ENCODE measurements around the gene HOTAIR. TPM values are rescaled to one million over a fixed set of nuclear protein-coding genes. Genes with fewer than 3 reads are reported as not detected.

Gene HOTAIR
- total RNA-seq, 1 donor from 2014 or later = not detected

GRCh38 chr12:53958128-53958527, 16.6 kb downstream of the HOTAIR start:
- Mint-ChIP-seq H3K9me3 (peaks cover 10% of the 10 kb centered on the region), H3K27ac (no peak overlapping the region), H3K36me3 (no peaks in the 10 kb centered on the region), H3K4me3 (no peak overlapping the region), H3K27me3 (ENCODE audit: insufficient read depth, low read depth) (peaks cover 93% of the 10 kb centered on the region), H3K4me1 (no peaks in the 10 kb centered on the region)
- Histone ChIP-seq H3K36me3 (no peaks in the 10 kb centered on the region), H3F3A (ENCODE audit: low read depth) (no peaks in the 10 kb centered on the region), H3K9me3 (ENCODE audit: low read depth) (no peaks in the 10 kb centered on the region), H3K27ac (no peak overlapping the region), H3K4me3 (no peak overlapping the region), H3K4me2 (no peak overlapping the region), H3K4me1 (no peaks in the 10 kb centered on the region), H3K79me2 (ENCODE audit: low read depth) (no peaks in the 10 kb centered on the region), H4K20me1 (ENCODE audit: low read depth) (peaks cover 50% of the 10 kb centered on the region), H3K27me3 (peaks cover 100% of the 10 kb centered on the region), H2AFZ (replicated peaks) (no peak overlapping the region), H3K9ac (no peak overlapping the region)
- DNase-seq (ENCODE audit: low spot score) = no peak
- TF ChIP-seq CTCF (IDR thresholded peaks at IDR 0.05) (no peak), EZH2phosphoT487 (IDR thresholded peaks at IDR 0.05) (no peak), EZH2 (IDR thresholded peaks at IDR 0.05) (no peak)

GRCh38 chr12:53956914-53957536, 17.7 kb downstream of the HOTAIR start:
- no peaks in the 10 kb centered on the region for H3K9me3 ChIP-seq (ENCODE audit: low read depth)
- H3K4me2 ChIP-seq = no peak overlapping the region
- Mint-ChIP-seq H3K4me1 (no peaks in the 10 kb centered on the region), H3K27me3 (ENCODE audit: insufficient read depth, low read depth) (peaks cover 94% of the 10 kb centered on the region), H3K27ac (no peak overlapping the region), H3K4me3 (no peak overlapping the region), H3K9me3 (peaks cover 10% of the 10 kb centered on the region), H3K36me3 (no peaks in the 10 kb centered on the region)
- peaks cover 100% of the 10 kb centered on the region for H3K27me3 ChIP-seq
- no peak overlapping the region for H2AFZ ChIP-seq (replicated peaks)
- no peak overlapping the region for H3K4me3 ChIP-seq
- no peak overlapping the region for H3K9ac ChIP-seq
- peaks cover 51% of the 10 kb centered on the region for H4K20me1 ChIP-seq (ENCODE audit: low read depth)
- H3K27ac ChIP-seq = no peak overlapping the region
- peaks cover 5% of the 10 kb centered on the region for H3F3A ChIP-seq (ENCODE audit: low read depth)
- DNase-seq (ENCODE audit: low spot score) = no peak
- no peaks in the 10 kb centered on the region for H3K79me2 ChIP-seq (ENCODE audit: low read depth)
- H3K4me1 ChIP-seq = no peaks in the 10 kb centered on the region
- TF ChIP-seq CTCF (IDR thresholded peaks at IDR 0.05) = no peak
- no peak for TF ChIP-seq EZH2phosphoT487 (IDR thresholded peaks at IDR 0.05)
- TF ChIP-seq EZH2 (IDR thresholded peaks at IDR 0.05) = no peak
- H3K36me3 ChIP-seq = no peaks in the 10 kb centered on the region

- Histone ChIP-seq H3K36me3 (no peaks in the 10 kb centered on the region), H3K27ac (no peak overlapping the region), H4K20me1 (ENCODE audit: low read depth) (peaks cover 57% of the 10 kb centered on the region), H3K4me1 (no peaks in the 10 kb centered on the region), H3K4me2 (no peak overlapping the region), H3K9ac (no peak overlapping the region), H3F3A (ENCODE audit: low read depth) (peaks cover 5% of the 10 kb centered on the region), H3K27me3 (peaks cover 100% of the 10 kb centered on the region), H2AFZ (replicated peaks) (no peak overlapping the region), H3K79me2 (ENCODE audit: low read depth) (no peaks in the 10 kb centered on the region), H3K4me3 (no peak overlapping the region), H3K9me3 (ENCODE audit: low read depth) (no peaks in the 10 kb centered on the region)
- peaks cover 10% of the 10 kb centered on the region for H3K9me3 Mint-ChIP-seq
- no peak overlapping the region for H3K4me3 Mint-ChIP-seq
- no peaks in the 10 kb centered on the region for H3K36me3 Mint-ChIP-seq
- TF ChIP-seq EZH2phosphoT487 (IDR thresholded peaks at IDR 0.05) (no peak), CTCF (IDR thresholded peaks at IDR 0.05) (no peak), EZH2 (IDR thresholded peaks at IDR 0.05) (no peak)
- no peak overlapping the region for H3K27ac Mint-ChIP-seq
- H3K27me3 Mint-ChIP-seq (ENCODE audit: insufficient read depth, low read depth) = peaks cover 94% of the 10 kb centered on the region
- H3K4me1 Mint-ChIP-seq = no peaks in the 10 kb centered on the region
- DNase-seq (ENCODE audit: low spot score) = no peak
Observed at GRCh38 chr12:53956251-53956887, 18.4 kb downstream of the HOTAIR start.

All from neural progenitor cell (in vitro differentiated cells).